Measurements from ENCODE around the gene PRMT5. TPM values are rescaled to one million over a fixed set of nuclear protein-coding genes. Genes with fewer than 3 reads are reported as not detected.
A peak's percentile ranks its signal among the peaks of the same experiment; 100 is the strongest.

PRMT5 gene
- total and polyA plus RNA-seq, 10 donors, result 18.6 to 44.7 (median 35.9) TPM

- DNase-seq, result no peak
- 92 to 98% (median 97%) methylated on average over 7 of the region's 7 CpGs for WGBS, 5 donors
- Histone ChIP-seq H3K9me3 (no peaks in the 10 kb centered on the region), H3K4me3 (no peak overlapping the region), H3K27me3 (replicated peaks in 1 of 7) (no peaks in the 10 kb centered on the region), H3K36me3 (peaks cover 19 to 99% (median 69%) of the 10 kb centered on the region in 6 donors), H3K4me1 (peaks cover 0 to 14% (median 6%) of the 10 kb centered on the region in 6 donors), H3K27ac (no peak overlapping the region)
- intact Hi-C loops (cut with DNase I; ENCODE audit: low total_unique reads), result no loop called here
- TF ChIP-seq POLR2A (IDR thresholded peaks at IDR 0.05), result no peak
- no peak for TF ChIP-seq CTCF (IDR thresholded peaks at IDR 0.05 in 8 of 11, conservative IDR thresholded peaks at IDR 0.05 in 3 of 11)
- TF ChIP-seq POLR2AphosphoS5 (IDR thresholded peaks at IDR 0.05), result peak in 1 of 3 donors; percentile 18
Observed at GRCh38 chr14:22901799-22902198, 27.4 kb downstream of the PRMT5 start.

DNA sequence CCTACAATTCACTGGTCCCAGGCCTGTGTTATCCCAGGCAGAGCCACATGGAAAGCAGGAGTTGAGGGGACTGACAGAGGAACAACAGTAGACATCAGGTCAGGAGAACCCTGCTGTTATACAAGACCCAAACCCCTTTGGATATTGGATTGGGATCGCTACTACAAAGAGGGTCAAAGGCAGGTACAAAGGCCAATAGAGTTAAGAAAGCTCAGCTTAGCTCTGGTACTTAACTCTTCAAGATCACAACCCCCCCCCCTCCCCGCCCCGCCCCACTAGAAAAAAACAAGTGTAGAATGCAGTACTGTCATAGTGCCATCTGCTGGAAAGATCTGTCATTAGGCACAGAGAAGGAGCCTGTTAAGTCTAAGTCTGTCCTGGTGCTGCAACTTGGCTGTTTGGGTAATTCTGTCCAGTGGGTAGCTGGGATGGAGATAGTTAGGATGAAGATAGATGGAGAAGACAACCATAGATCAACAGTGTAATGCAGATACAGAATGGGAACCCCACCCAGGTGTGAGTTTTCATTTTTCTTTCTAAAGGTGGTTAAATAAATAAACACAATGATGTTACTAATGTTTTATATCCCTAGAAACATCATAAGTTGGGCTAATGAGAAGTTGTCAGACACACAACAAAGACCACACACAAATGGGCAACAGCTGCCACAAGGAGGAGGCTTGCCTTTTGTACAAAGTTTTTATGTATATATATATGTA is 28.9 kb downstream of the PRMT5 start:
- no peak for DNase-seq
- no peaks in the 10 kb centered on the region for H3K9me3 ChIP-seq
- peaks cover 0 to 14% (median 6%) of the 10 kb centered on the region in 6 donors for H3K4me1 ChIP-seq
- peaks cover 12 to 86% (median 53%) of the 10 kb centered on the region in 6 donors for H3K36me3 ChIP-seq
- no peak overlapping the region for H3K4me3 ChIP-seq
- H3K27me3 ChIP-seq (replicated peaks in 1 of 7), result no peaks in the 10 kb centered on the region
- H3K27ac ChIP-seq, result peak overlapping the region in 3 of 8 donors; percentile 19 to 65 (median 48)
- intact Hi-C loops (cut with DNase I; ENCODE audit: low total_unique reads), result no loop called here
- TF ChIP-seq POLR2A (IDR thresholded peaks at IDR 0.05) (no peak), CTCF (IDR thresholded peaks at IDR 0.05 in 8 of 11, conservative IDR thresholded peaks at IDR 0.05 in 3 of 11) (peak; percentile 22 to 80 (median 54)), POLR2AphosphoS5 (IDR thresholded peaks at IDR 0.05) (no peak)
- 50 to 61% (median 58%) methylated on average over 3 of the region's 3 CpGs for WGBS, 5 donors

GRCh38 chr14:22898302-22899090 is 30.7 kb downstream of the PRMT5 start:
- peak overlapping the region in 1 of 8 donors; percentile 27 for H3K27ac ChIP-seq
- H3K4me3 ChIP-seq, result no peak overlapping the region
- WGBS, 5 donors, result 69 to 87% (median 75%) methylated on average over 8 of the region's 8 CpGs

More at GRCh38 chr14:22898302-22899090, 30.7 kb downstream of the PRMT5 start:
- DNase-seq, result no peak
- intact Hi-C loops (cut with DNase I; ENCODE audit: low total_unique reads), result no loop called here
- TF ChIP-seq CTCF (IDR thresholded peaks at IDR 0.05 in 8 of 11, conservative IDR thresholded peaks at IDR 0.05 in 3 of 11) (no peak), POLR2AphosphoS5 (IDR thresholded peaks at IDR 0.05) (no peak), POLR2A (IDR thresholded peaks at IDR 0.05) (no peak)
- Histone ChIP-seq H3K27me3 (replicated peaks in 1 of 7) (no peaks in the 10 kb centered on the region), H3K9me3 (no peaks in the 10 kb centered on the region), H3K36me3 (peaks cover 3 to 81% (median 36%) of the 10 kb centered on the region in 6 donors), H3K4me1 (peaks cover 0 to 14% (median 6%) of the 10 kb centered on the region in 6 donors)

Measured in spleen (tissue), 11 donors.